ENCODE results near the gene PRAMEF1.
"Not testable (repeated sequence)": the region's sequence is repeated elsewhere in the genome, so short reads cannot be mapped to it uniquely, and the experiment has no call there.

Gene PRAMEF1

GRCh38 chr1:12773438-12773837 lies 17.8 kb upstream of the PRAMEF1 start, which contains the start of gene PRAMEF12:
PRAMEF12 (plus strand) TSS chr1:12773738; CDS start chr1:12774868, 1,130 bp downstream.
- no peak within 1 kb of the TSS for H3K4me3 ChIP-seq (ENCODE audit: low read depth, low read length)
- TF ChIP-seq, protein P1, sequence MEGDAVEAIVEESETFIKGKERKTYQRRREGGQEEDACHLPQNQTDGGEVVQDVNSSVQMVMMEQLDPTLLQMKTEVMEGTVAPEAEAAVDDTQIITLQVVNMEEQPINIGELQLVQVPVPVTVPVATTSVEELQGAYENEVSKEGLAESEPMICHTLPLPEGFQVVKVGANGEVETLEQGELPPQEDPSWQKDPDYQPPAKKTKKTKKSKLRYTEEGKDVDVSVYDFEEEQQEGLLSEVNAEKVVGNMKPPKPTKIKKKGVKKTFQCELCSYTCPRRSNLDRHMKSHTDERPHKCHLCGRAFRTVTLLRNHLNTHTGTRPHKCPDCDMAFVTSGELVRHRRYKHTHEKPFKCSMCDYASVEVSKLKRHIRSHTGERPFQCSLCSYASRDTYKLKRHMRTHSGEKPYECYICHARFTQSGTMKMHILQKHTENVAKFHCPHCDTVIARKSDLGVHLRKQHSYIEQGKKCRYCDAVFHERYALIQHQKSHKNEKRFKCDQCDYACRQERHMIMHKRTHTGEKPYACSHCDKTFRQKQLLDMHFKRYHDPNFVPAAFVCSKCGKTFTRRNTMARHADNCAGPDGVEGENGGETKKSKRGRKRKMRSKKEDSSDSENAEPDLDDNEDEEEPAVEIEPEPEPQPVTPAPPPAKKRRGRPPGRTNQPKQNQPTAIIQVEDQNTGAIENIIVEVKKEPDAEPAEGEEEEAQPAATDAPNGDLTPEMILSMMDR (IDR thresholded peaks at IDR 0.05; ENCODE audit: low read depth, low read length, missing control alignments), result no peak
- no peak for DNase-seq (ENCODE audit: low read depth)
- in situ Hi-C loops (cut with HindIII; ENCODE audit: low sequenced_read_pairs), result no loop called here

- no peak overlapping the region for H3K4me3 ChIP-seq (ENCODE audit: low read depth, low read length)
- TF ChIP-seq, protein P1 (IDR thresholded peaks at IDR 0.05; ENCODE audit: low read depth, low read length, missing control alignments), result no peak
- no peak for DNase-seq (ENCODE audit: low read depth)
- in situ Hi-C loops (cut with HindIII; ENCODE audit: low sequenced_read_pairs), result no loop called here
Measured at GRCh38 chr1:12774801-12775345, 16.3 kb upstream of the PRAMEF1 start.

DNA sequence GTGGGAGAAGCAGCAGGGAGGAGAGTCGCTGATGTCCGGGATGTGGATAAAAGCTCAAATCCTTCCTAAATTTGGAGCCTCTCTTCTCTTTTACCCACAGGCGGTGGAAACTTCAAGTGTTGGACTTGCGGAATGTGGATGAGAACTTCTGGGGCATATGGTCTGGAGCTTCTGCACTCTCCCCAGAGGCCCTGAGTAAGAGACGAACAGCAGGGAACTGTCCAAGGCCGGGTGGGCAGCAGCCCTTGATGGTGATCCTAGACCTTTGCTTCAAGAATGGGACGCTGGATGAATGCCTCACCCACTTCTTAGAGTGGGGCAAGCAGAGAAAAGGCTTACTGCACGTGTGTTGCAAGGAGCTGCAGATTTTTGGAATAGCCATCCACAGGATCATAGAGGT lies 15.8 kb upstream of the PRAMEF1 start:
- TF ChIP-seq, protein P1 (IDR thresholded peaks at IDR 0.05; ENCODE audit: low read depth, low read length, missing control alignments), result no peak
- H3K4me3 ChIP-seq (ENCODE audit: low read depth, low read length), result no peak overlapping the region
- no peak for DNase-seq (ENCODE audit: low read depth)
- in situ Hi-C loops (cut with HindIII; ENCODE audit: low sequenced_read_pairs), result no loop called here

- in situ Hi-C loops (cut with HindIII; ENCODE audit: low sequenced_read_pairs), result no loop called here
- TF ChIP-seq, protein P1 (IDR thresholded peaks at IDR 0.05; ENCODE audit: low read depth, low read length, missing control alignments), result no peak
- DNase-seq (ENCODE audit: low read depth), result no peak
- H3K4me3 ChIP-seq (ENCODE audit: low read depth, low read length), result no peak overlapping the region
Measured at GRCh38 chr1:12776801-12777557, 14.2 kb upstream of the PRAMEF1 start.

GRCh38 chr1:12778061-12778460 lies 13.1 kb upstream of the PRAMEF1 start:
- no peak overlapping the region for H3K4me3 ChIP-seq (ENCODE audit: low read depth, low read length)
- TF ChIP-seq, protein P1 (IDR thresholded peaks at IDR 0.05; ENCODE audit: low read depth, low read length, missing control alignments), result no peak
- in situ Hi-C loops (cut with HindIII; ENCODE audit: low sequenced_read_pairs), result no loop called here
- no peak for DNase-seq (ENCODE audit: low read depth)

DNA sequence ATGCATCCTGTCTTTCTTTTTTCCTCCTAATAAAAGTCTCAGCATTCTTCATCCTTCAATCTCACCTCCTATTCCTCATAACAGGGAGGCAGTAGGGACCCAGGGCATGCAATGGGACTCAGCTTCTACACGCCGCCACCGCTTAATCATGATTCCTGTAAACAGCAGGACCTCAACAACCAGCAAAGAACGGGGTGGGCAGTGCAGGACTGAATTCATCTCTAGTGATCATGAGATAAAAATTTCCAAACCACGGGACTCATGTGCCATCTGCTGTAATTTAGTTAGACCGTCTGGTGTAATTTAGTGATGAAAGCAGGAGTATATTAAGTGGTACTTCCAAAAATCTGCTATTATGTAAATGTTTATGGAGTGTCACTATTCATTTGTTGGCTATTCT lies 12.3 kb upstream of the PRAMEF1 start:
- in situ Hi-C loops (cut with HindIII; ENCODE audit: low sequenced_read_pairs), result no loop called here
- DNase-seq (ENCODE audit: low read depth), result no peak
- TF ChIP-seq, protein P1 (IDR thresholded peaks at IDR 0.05; ENCODE audit: low read depth, low read length, missing control alignments), result no peak
- no peak overlapping the region for H3K4me3 ChIP-seq (ENCODE audit: low read depth, low read length)

GRCh38 chr1:12781488-12781887 lies 9.7 kb upstream of the PRAMEF1 start:
- in situ Hi-C loops (cut with HindIII; ENCODE audit: low sequenced_read_pairs); H3K4me3 ChIP-seq (ENCODE audit: low read depth, low read length); DNase-seq (ENCODE audit: low read depth): not testable (repeated sequence)

DNA sequence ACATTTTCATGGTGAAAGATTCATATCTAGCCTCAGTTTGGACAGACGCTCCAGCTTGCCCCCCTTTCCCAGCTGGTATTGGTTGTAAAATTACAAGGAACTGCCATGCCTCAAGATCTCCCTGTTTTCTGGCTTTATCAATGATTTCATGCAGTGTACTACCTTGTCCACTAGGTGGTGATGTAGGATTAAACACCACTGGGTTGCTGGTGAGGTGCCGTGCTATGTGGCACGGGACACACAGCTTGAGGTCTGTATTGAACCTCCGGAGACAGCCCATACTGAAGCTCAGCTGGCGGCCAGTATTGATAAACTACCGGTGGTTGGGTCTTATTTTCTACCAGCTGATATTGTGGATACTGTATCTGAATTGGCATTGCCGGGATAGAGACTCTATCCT lies 7.4 kb upstream of the PRAMEF1 start:
- DNase-seq (ENCODE audit: low read depth); H3K4me3 ChIP-seq (ENCODE audit: low read depth, low read length); in situ Hi-C loops (cut with HindIII; ENCODE audit: low sequenced_read_pairs): not testable (repeated sequence)

- DNase-seq (ENCODE audit: low read depth); in situ Hi-C loops (cut with HindIII; ENCODE audit: low sequenced_read_pairs); H3K4me3 ChIP-seq (ENCODE audit: low read depth, low read length): not testable (repeated sequence)
Measured at GRCh38 chr1:12784729-12785128, 6.5 kb upstream of the PRAMEF1 start.
